Hematopoietic multipotent progenitor cell treated with erythropoietin and hydrocortisone succinate and interleukin-3 and kit ligand, for 8 days (in vitro differentiated cells): ENCODE data around the gene MAST1.
A peak's percentile ranks its signal among the peaks of the same experiment; 100 is the strongest.
"Not testable (repeated sequence)": the region's sequence is repeated elsewhere in the genome, so short reads cannot be mapped to it uniquely, and the experiment has no call there.

ENCODE experiments used
- DNase-seq: peaks from one replicate; pipeline ENCODE4 v3.0.0-alpha.2; 2015

MAST1 gene

GRCh38 chr19:12801466-12802266 is 36.6 kb upstream of the MAST1 start, which contains the start of the genes PRDX2 and THSD8:
Gene PRDX2 (minus strand): TSS chr19:12801800. CDS start chr19:12801261, 539 bp downstream.
Gene THSD8 (plus strand): TSS chr19:12802069. CDS start chr19:12802072, 3 bp downstream.
- peak; percentile 87 for DNase-seq

- no peak for DNase-seq
Measured at GRCh38 chr19:12802267-12803106, 35.8 kb upstream of the MAST1 start.

- DNase-seq = no peak
Measured at GRCh38 chr19:12804051-12804450, 34.3 kb upstream of the MAST1 start.

- peak; percentile 90 for DNase-seq
Measured at GRCh38 chr19:12806242-12807081, 31.9 kb upstream of the MAST1 start, which contains the start of gene RNASEH2A. Gene RNASEH2A (plus strand): TSS chr19:12806584. CDS start chr19:12806674, 90 bp downstream.

GRCh38 chr19:12815088-12815487 is 23.2 kb upstream of the MAST1 start:
- DNase-seq = no peak

- DNase-seq = not testable (repeated sequence)
Measured at GRCh38 chr19:12817188-12817587, 21.1 kb upstream of the MAST1 start.

- not testable (repeated sequence) for DNase-seq
Measured at GRCh38 chr19:12817810-12818209, 20.5 kb upstream of the MAST1 start.

- DNase-seq = no peak
Measured at GRCh38 chr19:12821761-12822160, 16.6 kb upstream of the MAST1 start.

GRCh38 chr19:12825254-12826131 is 12.8 kb upstream of the MAST1 start:
- DNase-seq = no peak

- peak; percentile 78 for DNase-seq
Measured at GRCh38 chr19:12828494-12828893, 9.8 kb upstream of the MAST1 start.

GRCh38 chr19:12833418-12833737 is 4.9 kb upstream of the MAST1 start:
- DNase-seq = no peak

GRCh38 chr19:12833738-12834565 is 4.4 kb upstream of the MAST1 start:
- peak; percentile 34 for DNase-seq

- DNase-seq = no peak
Measured at GRCh38 chr19:12834566-12834943, 3.8 kb upstream of the MAST1 start, which contains the start of gene RTBDN. Gene RTBDN (minus strand): TSS chr19:12834579. CDS start chr19:12829979, 4,600 bp downstream.

GRCh38 chr19:12834976-12835757 is 3.1 kb upstream of the MAST1 start:
- DNase-seq = peak; percentile 64

- no peak for DNase-seq
Measured at GRCh38 chr19:12836529-12836863, 1.8 kb upstream of the MAST1 start.

GRCh38 chr19:12837225-12837624 is 1.1 kb upstream of the MAST1 start:
- no peak for DNase-seq

GRCh38 chr19:12838886-12839756 is 806 bp downstream of the MAST1 start:
- DNase-seq = peak; percentile 36

- peak; percentile 92 for DNase-seq
Measured at GRCh38 chr19:12840091-12841079, 2.1 kb downstream of the MAST1 start.
